Naive thymus-derived CD4-positive, alpha-beta T cell (primary cell): Measurements from ENCODE around the gene HHIPL2. TPM values are rescaled to one million over a fixed set of nuclear protein-coding genes. Genes with fewer than 3 reads are reported as not detected.

Source experiments
- ATAC-seq: fragments of 150-1000 bp; cut with Tn5 transposase; 2 replicates; pipeline ENCODE4 v1.10.0; 2021; ENCODE audit warnings: mild to moderate bottlenecking, moderate library complexity
- CTCF ChIA-PET: fragments of 350-600 bp; sonication (Branson Sonifier 250); formaldehyde crosslinking; loops from one replicate; lab custom pipeline; 2021; ENCODE audit warnings: antibody characterized with exemption; lab: Charles Lee
- POLR2A ChIA-PET: fragments of 350-600 bp; sonication (Branson Sonifier 250); formaldehyde crosslinking; loops from one replicate; lab custom pipeline; 2021; ENCODE audit warnings: antibody characterized with exemption, inconsistent platforms; lab: Charles Lee
- DNase-seq, 9 donors: peaks; one replicate each; pipeline versions ENCODE4 v3.0.0 to v3.0.0-alpha.2; 2020 to 2022; ENCODE audit warnings: mixed read lengths in 1 of 9
- H3K27ac ChIP-seq: one replicate; pipeline ENCODE4 v1.7.0; 2013; ENCODE audit warnings: mild to moderate bottlenecking, low read depth, low read length, moderate library complexity
- H3K27me3 ChIP-seq, 2 donors: one replicate each; pipeline ENCODE4 v1.7.0; 2013; ENCODE audit warnings: low read length in 2 of 2, mild to moderate bottlenecking in 2 of 2, moderate library complexity in 2 of 2; ENCODE audit not compliant: control insufficient read depth in 2 of 2, insufficient read depth in 2 of 2
- H3K36me3 ChIP-seq, 3 experiments: 1 replicate in 2 of 3; 2 replicates in 1 of 3; pipeline ENCODE4 v1.7.0; 2013; ENCODE audit warnings: low read length in 3 of 3, mild to moderate bottlenecking in 3 of 3, moderate library complexity in 1 of 3; ENCODE audit not compliant: insufficient read depth in 3 of 3, control insufficient read depth in 2 of 3
- H3K4me1 ChIP-seq, 2 donors: one replicate each; pipeline ENCODE4 v1.7.0; 2013; ENCODE audit warnings: low read length in 2 of 2, mild to moderate bottlenecking in 2 of 2, moderate library complexity in 1 of 2; ENCODE audit not compliant: control insufficient read depth in 2 of 2, insufficient read depth in 2 of 2
- H3K4me3 ChIP-seq: 2 replicates; pipeline ENCODE4 v1.7.0; 2013; ENCODE audit warnings: mild to moderate bottlenecking, low read length
- H3K9me3 ChIP-seq, 3 experiments: 1 replicate in 2 of 3; 2 replicates in 1 of 3; pipeline ENCODE4 v1.7.0; 2013; ENCODE audit warnings: low read length in 3 of 3; ENCODE audit not compliant: control insufficient read depth in 2 of 3
- H3K27ac Mint-ChIP-seq, 9 donors: one replicate each; pipeline ENCODE4 v1.8.0; 2020 to 2022; ENCODE audit warnings: mixed read lengths in 9 of 9, mild to moderate bottlenecking in 8 of 9, moderate library complexity in 5 of 9, inconsistent platforms in 2 of 9
- H3K27me3 Mint-ChIP-seq, 5 donors: one replicate each; pipeline ENCODE4 v1.8.0; 2021 to 2022; ENCODE audit warnings: mixed read lengths in 5 of 5, mild to moderate bottlenecking in 1 of 5
- H3K36me3 Mint-ChIP-seq, 5 donors: one replicate each; pipeline ENCODE4 v1.8.0; 2020 to 2022; ENCODE audit warnings: mixed read lengths in 5 of 5, mild to moderate bottlenecking in 3 of 5, inconsistent platforms in 1 of 5
- H3K4me1 Mint-ChIP-seq, 7 donors: one replicate each; pipeline ENCODE4 v1.8.0; 2020 to 2022; ENCODE audit warnings: mixed read lengths in 7 of 7, mild to moderate bottlenecking in 3 of 7, inconsistent platforms in 1 of 7
- H3K4me3 Mint-ChIP-seq, 10 donors: one replicate each; pipeline ENCODE4 v1.8.0; 2020 to 2022; ENCODE audit warnings: mild to moderate bottlenecking in 10 of 10, mixed read lengths in 10 of 10, moderate library complexity in 6 of 10, inconsistent platforms in 2 of 10
- H3K9me3 Mint-ChIP-seq, 11 donors: one replicate each; pipeline ENCODE4 v1.8.0; 2020 to 2022; ENCODE audit warnings: mixed read lengths in 11 of 11, mild to moderate bottlenecking in 4 of 11, inconsistent platforms in 1 of 11, moderate library complexity in 1 of 11
- intact Hi-C, 2 donors: fragments of 100-400 bp; cut with micrococcal nuclease; formaldehyde crosslinking; loops; one replicate each; pipeline ENCODE4 v1.15.1; 2023
- polyA plus RNA-seq, 2 donors: library from polyadenylated mRNA; unstranded; fragments of 300-500 nt; fragmentation: Illumina TruSeq; gene quantifications; one replicate each; pipeline ENCODE4 v1.2.3, GENCODE V29; 2021
- total RNA-seq, 6 experiments: library from RNA in 5 of 6; stranded (reverse) in 5 of 6; gene quantifications; 1 replicate in 5 of 6; 2 replicates in 1 of 6; pipeline ENCODE4 v1.2.3 and lab custom pipeline; 2021 to 2026

The HHIPL2 gene
- total RNA-seq, result under 1 TPM; 0.17 to 0.98 (median 0.49) TPM
- not detected for polyA plus RNA-seq
- 1.2 reads per million for total RNA-seq (lab: John Stamatoyannopoulos, UW)

GRCh38 chr1:222547944-222548671 is at the start of gene HHIPL2:
TSS of gene HHIPL2 (minus strand) at chr1:222548104. CDS start at chr1:222548044, 60 bp downstream.
- H3K9me3 ChIP-seq, result no peaks in the 10 kb centered on the region
- Mint-ChIP-seq H3K36me3 (no peaks in the 10 kb centered on the region), H3K4me3 (no peak within 1 kb of the TSS), H3K9me3 (no peaks in the 10 kb centered on the region), H3K27ac (no peak within 1 kb of the TSS), H3K27me3 (peaks cover 15 to 27% (median 23%) of the 10 kb centered on the region in 5 donors), H3K4me1 (no peaks in the 10 kb centered on the region)
- ChIA-PET CTCF (no interaction called here), POLR2A (no interaction called here)
- H3K4me3 ChIP-seq, result no peak within 1 kb of the TSS
- H3K4me1 ChIP-seq, result no peaks in the 10 kb centered on the region
- DNase-seq (no peak), ATAC-seq (no peak)
- no peaks in the 10 kb centered on the region for H3K36me3 ChIP-seq
- intact Hi-C loops, result no loop called here
- no peaks in the 10 kb centered on the region for H3K27me3 ChIP-seq
- H3K27ac ChIP-seq, result no peak within 1 kb of the TSS

- H3K36me3 ChIP-seq, result no peaks in the 10 kb centered on the region
- H3K27me3 ChIP-seq, result no peaks in the 10 kb centered on the region
- Mint-ChIP-seq H3K27ac (no peak overlapping the region), H3K27me3 (peaks cover 0 to 10% (median 0%) of the 10 kb centered on the region in 5 donors), H3K36me3 (peaks cover 0 to 11% (median 3%) of the 10 kb centered on the region in 5 donors), H3K4me1 (peaks cover 0 to 9% (median 4%) of the 10 kb centered on the region in 7 donors), H3K4me3 (no peak overlapping the region), H3K9me3 (peaks cover 0 to 4% (median 0%) of the 10 kb centered on the region in 11 donors)
- ATAC-seq (no peak), DNase-seq (no peak)
- H3K4me1 ChIP-seq, result no peaks in the 10 kb centered on the region
- H3K9me3 ChIP-seq, result no peaks in the 10 kb centered on the region
- intact Hi-C loops, result loop anchor here in 1 of 2 donors (2.0 kb wide), 1 partner anchor 14 kb away; no protein-coding TSS in a partner anchor
- H3K27ac ChIP-seq, result no peak overlapping the region
- ChIA-PET CTCF (no interaction called here), POLR2A (no interaction called here)
- no peak overlapping the region for H3K4me3 ChIP-seq
These were observed 48.8 kb upstream of the HHIPL2 start for GRCh38 chr1:222596696-222597095.

- no peak overlapping the region for H3K4me3 Mint-ChIP-seq
- intact Hi-C loops, result no loop called here
- no peak overlapping the region for H3K4me3 ChIP-seq
- peaks cover 0 to 4% (median 0%) of the 10 kb centered on the region in 11 donors for H3K9me3 Mint-ChIP-seq
- no peaks in the 10 kb centered on the region for H3K36me3 ChIP-seq
- no peaks in the 10 kb centered on the region for H3K9me3 ChIP-seq
- peaks cover 4 to 6% of the 10 kb centered on the region in 2 donors for H3K4me1 ChIP-seq
- CTCF ChIA-PET, result no interaction called here
- H3K4me1 Mint-ChIP-seq, result peaks cover 6 to 23% (median 18%) of the 10 kb centered on the region in 7 donors
- H3K27ac Mint-ChIP-seq, result no peak overlapping the region
- peaks cover 0 to 11% (median 3%) of the 10 kb centered on the region in 5 donors for H3K36me3 Mint-ChIP-seq
- H3K27me3 ChIP-seq, result no peaks in the 10 kb centered on the region
- POLR2A ChIA-PET, result interaction anchor here (0.5 kb wide), 1 partner anchor 41 kb away, joined by 3 read pairs; no protein-coding TSS in a partner anchor
- no peak overlapping the region for H3K27ac ChIP-seq
- ATAC-seq (no peak), DNase-seq (no peak)
- peaks cover 0 to 8% (median 0%) of the 10 kb centered on the region in 5 donors for H3K27me3 Mint-ChIP-seq
These were observed 46.9 kb upstream of the HHIPL2 start for GRCh38 chr1:222594789-222595188.

GRCh38 chr1:222592171-222592570 is 44.3 kb upstream of the HHIPL2 start:
- POLR2A ChIA-PET, result interaction anchor here (0.6 to 2.0 kb wide), 5 partner anchors 27 to 121 kb away, joined by 3 to 6 read pairs (median 3); no protein-coding TSS in a partner anchor
- H3K4me1 Mint-ChIP-seq, result peaks cover 21 to 49% (median 43%) of the 10 kb centered on the region in 7 donors
- Histone ChIP-seq H3K27me3 (no peaks in the 10 kb centered on the region), H3K4me1 (peaks cover 6 to 18% of the 10 kb centered on the region in 2 donors), H3K4me3 (no peak overlapping the region), H3K36me3 (peaks cover 0 to 1% (median 0%) of the 10 kb centered on the region in 3 experiments), H3K27ac (no peak overlapping the region), H3K9me3 (no peaks in the 10 kb centered on the region)
- intact Hi-C loops, result no loop called here
- no peak overlapping the region for H3K27ac Mint-ChIP-seq
- H3K9me3 Mint-ChIP-seq, result peaks cover 0 to 4% (median 0%) of the 10 kb centered on the region in 11 donors
- ATAC-seq (no peak), DNase-seq (no peak)
- H3K36me3 Mint-ChIP-seq, result peaks cover 0 to 11% (median 8%) of the 10 kb centered on the region in 5 donors
- peaks cover 0 to 4% (median 0%) of the 10 kb centered on the region in 5 donors for H3K27me3 Mint-ChIP-seq
- CTCF ChIA-PET, result no interaction called here
- peak overlapping the region in 3 of 10 donors; percentile 4 to 86 (median 21) for H3K4me3 Mint-ChIP-seq

- CTCF ChIA-PET, result interaction anchor here (0.6 to 2.3 kb wide), 4 partner anchors 45 to 220 kb away, joined by 3 to 7 read pairs (median 4); no protein-coding TSS in a partner anchor
- Mint-ChIP-seq H3K27ac (peak within 1 kb of the TSS; percentile 94 to 99 (median 97)), H3K36me3 (peaks cover 0 to 21% (median 8%) of the 10 kb centered on the region in 5 donors), H3K9me3 (no peaks in the 10 kb centered on the region), H3K27me3 (peaks cover 0 to 4% (median 0%) of the 10 kb centered on the region in 5 donors), H3K4me1 (peaks cover 21 to 68% (median 57%) of the 10 kb centered on the region in 7 donors), H3K4me3 (peak within 1 kb of the TSS; percentile 86 to 99 (median 96))
- H3K27me3 ChIP-seq, result no peaks in the 10 kb centered on the region
- intact Hi-C loops, result loop anchor here (1.0 kb wide), 8 partner anchors 28 to 847 kb away; partner anchors contain the start of genes DUSP10 (in 1 of the 2) and TLR5 (in 1 of the 2)
- H3K4me1 ChIP-seq, result peaks cover 6 to 18% of the 10 kb centered on the region in 2 donors
- peaks cover 0 to 12% (median 0%) of the 10 kb centered on the region in 3 experiments for H3K36me3 ChIP-seq
- peak within 1 kb of the TSS; percentile 93 for H3K4me3 ChIP-seq
- ATAC-seq, result peak; percentile 100
- H3K9me3 ChIP-seq, result no peaks in the 10 kb centered on the region
- POLR2A ChIA-PET, result interaction anchor here (0.9 to 3.1 kb wide), 11 partner anchors 10 to 125 kb away, joined by 3 to 18 read pairs (median 6); partner anchors contain the start of gene BROX
- peak within 1 kb of the TSS; percentile 85 for H3K27ac ChIP-seq
- DNase-seq, result peak; percentile 53 to 92 (median 87)
These were observed 41.8 kb upstream of the HHIPL2 start, which contains the start of gene TAF1A for GRCh38 chr1:222589462-222590302. TSS of gene TAF1A (minus strand) at chr1:222589933.

- H3K4me1 ChIP-seq, result peaks cover 6 to 18% of the 10 kb centered on the region in 2 donors
- peaks cover 0 to 13% (median 0%) of the 10 kb centered on the region in 3 experiments for H3K36me3 ChIP-seq
- no peak for DNase-seq
- Mint-ChIP-seq H3K36me3 (peaks cover 4 to 31% (median 15%) of the 10 kb centered on the region in 5 donors), H3K27ac (peak overlapping the region in 3 of 9 donors; percentile 33 to 98 (median 94)), H3K9me3 (no peaks in the 10 kb centered on the region), H3K4me1 (peaks cover 26 to 70% (median 57%) of the 10 kb centered on the region in 7 donors), H3K4me3 (peak overlapping the region in 7 of 10 donors; percentile 9 to 96 (median 46)), H3K27me3 (peaks cover 0 to 4% (median 0%) of the 10 kb centered on the region in 5 donors)
- no peaks in the 10 kb centered on the region for H3K27me3 ChIP-seq
- POLR2A ChIA-PET, result no interaction called here
- H3K27ac ChIP-seq, result no peak overlapping the region
- ATAC-seq, result no peak
- H3K9me3 ChIP-seq, result no peaks in the 10 kb centered on the region
- intact Hi-C loops, result no loop called here
- CTCF ChIA-PET, result no interaction called here
- H3K4me3 ChIP-seq, result no peak overlapping the region
These were observed 40.2 kb upstream of the HHIPL2 start for GRCh38 chr1:222588135-222588534.
